Measurements from ENCODE around the gene TOGARAM2. TPM values are rescaled to one million over a fixed set of nuclear protein-coding genes. Genes with fewer than 3 reads are reported as not detected.

TOGARAM2 gene
- total RNA-seq, 2 experiments from 2014 or later = 10.0 to 10.5 TPM

DNA sequence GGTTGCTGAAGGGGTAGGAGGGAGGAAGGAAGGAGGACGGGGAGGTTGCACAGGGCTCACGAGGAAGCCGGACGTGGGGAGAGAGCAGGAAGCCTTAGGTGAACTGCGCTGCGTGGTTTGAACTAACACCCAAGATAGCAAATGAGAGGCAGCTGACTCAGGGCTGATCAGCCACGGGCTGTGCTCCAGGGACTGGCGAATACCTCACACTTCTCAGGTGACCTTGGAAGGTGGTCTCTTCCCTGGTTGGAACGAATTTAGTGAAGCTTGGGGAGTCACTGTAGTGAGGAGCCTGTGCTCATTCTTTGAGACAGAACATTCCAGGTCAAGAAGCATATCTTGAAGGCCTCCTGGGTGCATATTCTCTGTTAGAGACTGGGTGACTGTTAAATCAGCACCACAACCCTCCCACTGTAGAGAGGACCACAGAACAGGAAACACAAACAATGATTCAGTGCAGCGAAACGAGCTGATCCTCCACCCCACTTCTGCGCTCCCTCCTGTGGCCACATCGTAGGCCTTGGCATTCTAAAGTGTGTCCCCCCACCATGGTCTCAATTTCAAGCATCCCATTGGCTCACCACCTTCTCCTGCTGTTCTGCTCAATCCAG is 33.8 kb downstream of the TOGARAM2 start:
- Mint-ChIP-seq H3K27ac (peak overlapping the region; percentile 95), H3K27me3 (ENCODE audit: low read depth) (no peaks in the 10 kb centered on the region), H3K4me1 (ENCODE audit: low read depth) (peaks cover 74% of the 10 kb centered on the region), H3K36me3 (ENCODE audit: low read depth) (peaks cover 19% of the 10 kb centered on the region), H3K4me3 (peak overlapping the region; percentile 87), H3K9me3 (ENCODE audit: insufficient read depth) (no peaks in the 10 kb centered on the region)
- CTCF ChIA-PET = interaction anchor here (0.6 to 2.2 kb wide), 18 partner anchors 13 to 435 kb away, joined by 3 to 13 read pairs (median 5); no protein-coding TSS in a partner anchor
- DNase-seq (peak; percentile 90), ATAC-seq (peak; percentile 79)
- POLR2A ChIA-PET = interaction anchor here (0.8 to 2.2 kb wide), 13 partner anchors 11 to 145 kb away, joined by 3 to 10 read pairs (median 4); partner anchors contain the start of genes CLIP4, TRMT61B and WDR43

DNA sequence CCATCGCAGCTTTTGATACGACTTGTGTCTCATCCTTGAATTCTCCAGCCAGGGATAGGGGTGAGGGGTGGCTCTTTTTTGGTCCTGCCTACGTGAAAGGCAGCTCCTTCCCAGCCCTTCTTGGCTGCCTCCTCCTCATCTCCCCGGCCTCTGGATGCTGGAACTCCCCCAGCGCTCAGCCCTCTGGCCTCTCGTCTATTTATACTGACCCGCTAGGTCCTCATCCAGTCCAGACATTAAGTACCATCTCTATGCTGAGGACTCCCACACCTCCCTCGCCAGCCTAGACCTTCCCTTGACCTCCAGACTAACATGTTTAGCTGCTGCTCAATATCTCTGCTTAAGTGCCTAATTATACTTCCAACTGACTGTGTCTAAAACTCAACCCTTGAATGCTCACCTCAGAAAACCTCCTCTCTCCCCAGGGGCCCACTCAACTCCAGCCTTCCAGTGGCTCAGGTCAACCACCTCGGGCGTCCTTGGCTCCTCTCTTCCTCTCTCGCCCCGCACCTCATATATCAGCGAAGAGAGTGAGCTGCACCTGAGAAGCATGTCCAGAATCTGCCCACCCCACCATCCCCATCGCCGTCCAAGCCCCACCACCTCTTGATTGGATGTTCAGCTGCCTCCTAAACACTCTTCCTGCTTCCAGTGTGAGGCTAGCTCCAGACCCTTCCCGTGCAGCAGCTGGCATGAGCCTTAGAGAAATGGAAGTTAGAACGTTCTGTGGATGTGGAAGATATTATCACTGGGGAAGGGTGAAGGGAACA is 34.8 kb downstream of the TOGARAM2 start:
- peak overlapping the region; percentile 95 for H3K27ac Mint-ChIP-seq
- no peaks in the 10 kb centered on the region for H3K9me3 Mint-ChIP-seq (ENCODE audit: insufficient read depth)
- ChIA-PET CTCF (interaction anchor here (0.6 to 2.2 kb wide), 18 partner anchors 12 to 195 kb away, joined by 3 to 13 read pairs (median 5); no protein-coding TSS in a partner anchor), POLR2A (interaction anchor here (0.8 to 2.2 kb wide), 13 partner anchors 10 to 146 kb away, joined by 3 to 10 read pairs (median 4); partner anchors contain the start of genes CLIP4, TRMT61B and WDR43)
- peak overlapping the region; percentile 87 for H3K4me3 Mint-ChIP-seq
- no peaks in the 10 kb centered on the region for H3K27me3 Mint-ChIP-seq (ENCODE audit: low read depth)
- ATAC-seq = no peak
- no peak for DNase-seq
- peaks cover 69% of the 10 kb centered on the region for H3K4me1 Mint-ChIP-seq (ENCODE audit: low read depth)
- H3K36me3 Mint-ChIP-seq (ENCODE audit: low read depth) = peaks cover 24% of the 10 kb centered on the region

DNA sequence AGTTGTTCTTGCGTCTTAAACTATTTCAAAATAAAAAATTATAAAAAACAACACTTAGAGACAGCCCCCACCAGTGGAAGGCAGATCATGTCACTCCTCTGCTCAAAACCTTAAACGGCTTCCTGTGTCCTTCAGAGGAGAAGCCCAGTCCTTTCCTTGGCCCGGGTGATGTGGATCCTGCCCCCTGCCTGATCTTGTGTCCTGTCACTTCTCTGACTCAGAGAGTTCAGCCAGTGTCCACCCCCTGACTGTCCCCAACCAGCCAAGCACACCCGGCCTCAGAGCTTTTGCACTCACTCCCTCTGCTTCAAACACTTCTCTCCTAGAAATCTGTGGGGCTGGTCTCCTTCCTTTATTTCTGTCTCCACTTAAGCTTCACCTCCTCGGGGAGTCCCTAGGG is 35.4 kb downstream of the TOGARAM2 start:
- ATAC-seq (no peak), DNase-seq (no peak)
- H3K9me3 Mint-ChIP-seq (ENCODE audit: insufficient read depth) = no peaks in the 10 kb centered on the region
- POLR2A ChIA-PET = interaction anchor here (1.0 to 2.2 kb wide), 2 partner anchors 9 to 19 kb away, joined by 3 to 7 read pairs; no protein-coding TSS in a partner anchor
- H3K27ac Mint-ChIP-seq = peak overlapping the region; percentile 95
- H3K4me3 Mint-ChIP-seq = peak overlapping the region; percentile 2
- peaks cover 67% of the 10 kb centered on the region for H3K4me1 Mint-ChIP-seq (ENCODE audit: low read depth)
- H3K36me3 Mint-ChIP-seq (ENCODE audit: low read depth) = peaks cover 24% of the 10 kb centered on the region
- CTCF ChIA-PET = interaction anchor here (0.6 to 2.2 kb wide), 6 partner anchors 18 to 113 kb away, joined by 3 to 13 read pairs (median 4); no protein-coding TSS in a partner anchor
- H3K27me3 Mint-ChIP-seq (ENCODE audit: low read depth) = no peaks in the 10 kb centered on the region

DNA sequence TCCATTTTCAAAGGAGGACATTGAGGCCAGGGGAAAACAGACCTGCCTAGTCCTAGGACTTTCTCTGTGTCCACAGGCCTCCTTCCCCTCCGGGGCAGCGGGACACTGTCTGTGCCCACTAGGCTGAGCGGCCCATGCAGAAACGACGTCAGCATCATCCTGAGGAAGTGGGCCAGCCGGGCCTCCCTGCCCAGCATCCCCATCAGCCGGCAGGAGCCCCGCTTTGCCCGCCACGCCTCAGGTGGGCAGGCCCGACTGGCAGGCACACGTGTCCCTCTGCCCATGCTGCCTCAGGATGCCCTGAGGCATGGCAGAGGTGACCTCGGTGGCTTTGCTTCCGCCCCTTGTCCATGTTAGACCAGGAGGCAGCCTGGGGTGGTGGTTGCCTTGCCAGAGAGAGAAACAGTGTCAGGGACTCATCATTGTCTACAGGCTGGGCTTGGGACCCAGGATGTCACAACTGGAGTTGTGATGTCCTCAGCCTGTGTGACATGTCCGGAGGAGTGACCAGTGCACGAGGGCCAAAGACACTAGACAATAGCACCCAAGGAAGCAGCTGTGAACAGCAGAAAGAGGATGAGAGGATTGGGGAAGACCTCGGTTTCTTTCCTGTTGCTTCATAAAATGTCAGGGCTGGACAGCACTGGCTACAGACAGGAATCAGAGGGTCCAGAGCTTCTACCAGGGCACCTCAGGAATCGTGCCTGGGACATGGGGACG is 36.8 kb downstream of the TOGARAM2 start:
- ATAC-seq (no peak), DNase-seq (no peak)
- ChIA-PET CTCF (interaction anchor here (0.8 to 1.7 kb wide), 3 partner anchors 9 to 70 kb away, joined by 3 read pairs; no protein-coding TSS in a partner anchor), POLR2A (interaction anchor here (1.0 kb wide), 1 partner anchor 8 kb away, joined by 3 read pairs; no protein-coding TSS in a partner anchor)
- no peaks in the 10 kb centered on the region for H3K27me3 Mint-ChIP-seq (ENCODE audit: low read depth)
- no peaks in the 10 kb centered on the region for H3K9me3 Mint-ChIP-seq (ENCODE audit: insufficient read depth)
- H3K4me1 Mint-ChIP-seq (ENCODE audit: low read depth) = peaks cover 55% of the 10 kb centered on the region
- H3K4me3 Mint-ChIP-seq = no peak overlapping the region
- peaks cover 24% of the 10 kb centered on the region for H3K36me3 Mint-ChIP-seq (ENCODE audit: low read depth)
- no peak overlapping the region for H3K27ac Mint-ChIP-seq

DNA sequence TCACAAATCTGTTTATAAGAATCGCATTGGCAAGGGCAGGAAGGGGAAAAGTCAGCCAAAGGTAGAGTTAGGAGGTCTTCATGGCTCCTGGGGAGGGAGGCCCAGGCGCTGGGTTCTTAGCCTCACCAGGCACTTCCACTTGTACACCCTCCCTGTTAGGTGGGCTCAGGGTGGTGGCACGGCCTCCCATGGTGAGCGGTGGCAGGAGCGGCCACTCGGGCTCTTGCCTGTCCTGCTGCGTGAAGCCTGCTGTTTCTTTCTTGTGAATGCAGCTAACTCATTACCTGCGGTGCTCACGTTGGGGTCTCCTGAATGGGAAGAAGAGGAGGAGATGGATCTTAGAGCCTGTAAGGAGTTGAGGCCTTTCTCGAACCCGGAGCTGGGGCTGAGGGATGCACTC is 40.8 kb downstream of the TOGARAM2 start:
- DNase-seq = no peak
- Mint-ChIP-seq H3K27ac (no peak overlapping the region), H3K36me3 (ENCODE audit: low read depth) (peaks cover 18% of the 10 kb centered on the region), H3K4me1 (ENCODE audit: low read depth) (peaks cover 23% of the 10 kb centered on the region), H3K9me3 (ENCODE audit: insufficient read depth) (no peaks in the 10 kb centered on the region), H3K27me3 (ENCODE audit: low read depth) (no peaks in the 10 kb centered on the region), H3K4me3 (no peak overlapping the region)
- ATAC-seq = no peak
- ChIA-PET POLR2A (no interaction called here), CTCF (no interaction called here)

DNA sequence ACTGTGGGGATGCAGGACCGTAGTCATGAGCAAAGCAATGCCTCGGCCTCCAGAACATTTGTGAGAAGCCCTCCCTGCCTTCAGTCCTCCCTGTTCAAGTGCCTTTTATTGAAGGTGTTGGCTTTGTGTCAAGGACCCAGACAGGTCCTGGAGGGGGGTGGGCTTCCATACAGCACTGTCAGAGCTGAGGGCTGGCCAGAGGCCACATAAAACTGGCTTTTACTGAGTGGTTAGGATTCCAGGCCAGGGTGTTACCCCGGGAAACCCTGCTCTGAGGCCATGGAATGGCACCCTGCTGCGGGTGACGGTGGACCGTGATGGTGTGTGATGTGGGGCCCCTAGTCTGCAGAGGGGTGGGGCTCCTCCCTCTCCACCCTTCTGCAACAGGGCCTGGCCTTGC is 41.6 kb downstream of the TOGARAM2 start:
- ATAC-seq (no peak), DNase-seq (no peak)
- ChIA-PET POLR2A (no interaction called here), CTCF (no interaction called here)
- no peaks in the 10 kb centered on the region for H3K9me3 Mint-ChIP-seq (ENCODE audit: insufficient read depth)
- peaks cover 20% of the 10 kb centered on the region for H3K36me3 Mint-ChIP-seq (ENCODE audit: low read depth)
- peaks cover 21% of the 10 kb centered on the region for H3K4me1 Mint-ChIP-seq (ENCODE audit: low read depth)
- no peaks in the 10 kb centered on the region for H3K27me3 Mint-ChIP-seq (ENCODE audit: low read depth)
- no peak overlapping the region for H3K4me3 Mint-ChIP-seq
- H3K27ac Mint-ChIP-seq = no peak overlapping the region

DNA sequence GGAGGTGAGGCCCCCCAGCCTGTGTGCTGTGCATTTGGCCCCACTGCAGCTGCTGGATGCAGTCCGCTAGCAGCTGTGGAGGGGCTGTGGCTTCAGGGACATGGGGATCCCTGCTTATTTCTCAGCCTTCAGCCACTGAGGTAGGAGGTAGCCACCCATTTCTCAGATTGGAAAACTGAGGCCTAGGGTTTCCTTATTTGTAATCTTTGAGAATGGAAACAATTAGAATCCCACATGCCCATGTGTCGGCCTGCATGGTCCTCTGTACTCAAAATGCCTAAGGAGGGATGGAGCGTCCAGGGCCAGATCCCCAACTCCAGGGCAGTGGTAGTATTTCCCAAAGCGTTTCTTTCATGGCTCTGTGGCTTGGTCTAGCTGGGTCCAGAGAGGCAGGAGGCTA is 42.1 kb downstream of the TOGARAM2 start:
- H3K36me3 Mint-ChIP-seq (ENCODE audit: low read depth) = peaks cover 16% of the 10 kb centered on the region
- no peak for ATAC-seq
- no peak overlapping the region for H3K4me3 Mint-ChIP-seq
- CTCF ChIA-PET = no interaction called here
- no peak overlapping the region for H3K27ac Mint-ChIP-seq
- peaks cover 21% of the 10 kb centered on the region for H3K4me1 Mint-ChIP-seq (ENCODE audit: low read depth)
- no peak for DNase-seq
- H3K27me3 Mint-ChIP-seq (ENCODE audit: low read depth) = no peaks in the 10 kb centered on the region
- no peaks in the 10 kb centered on the region for H3K9me3 Mint-ChIP-seq (ENCODE audit: insufficient read depth)
- POLR2A ChIA-PET = no interaction called here

DNA sequence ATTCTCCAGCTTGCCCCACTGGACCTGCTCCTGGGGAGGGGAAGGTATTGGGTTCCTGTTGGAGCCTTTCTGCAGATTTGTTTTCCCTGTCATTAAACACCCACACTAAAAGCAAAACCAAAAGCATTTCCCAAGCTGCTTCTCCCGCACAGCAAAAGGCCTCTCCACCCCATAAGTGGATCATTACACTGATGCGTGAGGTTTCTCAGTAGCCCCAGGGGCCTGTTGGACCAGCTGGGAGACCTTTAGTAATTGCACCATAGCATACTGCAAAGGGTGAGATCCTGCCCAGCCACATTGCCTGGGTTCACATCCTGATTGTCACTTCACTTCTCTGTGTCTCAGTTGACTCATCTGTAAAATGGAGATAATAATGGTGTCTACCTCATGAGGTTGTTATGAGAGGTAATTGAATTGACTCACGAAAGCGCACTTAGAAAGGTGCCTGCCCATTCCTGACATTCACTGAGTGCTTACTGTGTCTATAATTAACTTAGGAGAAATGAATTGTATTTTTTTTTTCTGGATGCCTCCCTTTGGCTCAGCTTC is 43.9 kb downstream of the TOGARAM2 start:
- CTCF ChIA-PET = interaction anchor here (1.3 kb wide), 1 partner anchor 10 kb away, joined by 3 read pairs; no protein-coding TSS in a partner anchor
- Mint-ChIP-seq H3K27ac (peak overlapping the region; percentile 25), H3K36me3 (ENCODE audit: low read depth) (peaks cover 14% of the 10 kb centered on the region), H3K4me1 (ENCODE audit: low read depth) (peaks cover 17% of the 10 kb centered on the region), H3K4me3 (no peak overlapping the region), H3K9me3 (ENCODE audit: insufficient read depth) (no peaks in the 10 kb centered on the region), H3K27me3 (ENCODE audit: low read depth) (no peaks in the 10 kb centered on the region)
- POLR2A ChIA-PET = interaction anchor here (1.1 to 2.4 kb wide), 3 partner anchors 8 to 15 kb away, joined by 3 to 7 read pairs (median 4); no protein-coding TSS in a partner anchor
- DNase-seq (no peak), ATAC-seq (no peak)

DNA sequence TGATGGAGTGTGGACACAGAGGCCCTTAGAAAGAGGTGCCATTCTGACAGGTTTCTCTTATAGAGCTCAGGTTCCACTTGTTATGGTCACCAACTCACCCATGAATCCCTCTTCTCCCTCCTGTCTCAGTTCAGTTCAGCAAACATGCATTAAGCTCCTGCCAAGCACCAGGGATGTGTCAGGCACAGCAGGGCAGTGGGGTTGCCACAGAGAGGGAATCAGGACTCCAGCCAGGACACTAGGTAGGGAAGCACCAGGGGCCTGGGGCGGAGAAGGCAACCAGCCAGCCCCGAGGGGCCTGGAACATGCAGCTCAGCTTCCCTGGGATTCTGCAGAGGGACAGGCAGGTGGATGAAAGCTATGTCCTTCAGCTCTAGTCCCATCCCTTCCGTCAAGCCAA is 44.6 kb downstream of the TOGARAM2 start:
- Mint-ChIP-seq H3K27me3 (ENCODE audit: low read depth) (no peaks in the 10 kb centered on the region), H3K36me3 (ENCODE audit: low read depth) (peaks cover 9% of the 10 kb centered on the region), H3K9me3 (ENCODE audit: insufficient read depth) (no peaks in the 10 kb centered on the region), H3K4me1 (ENCODE audit: low read depth) (peaks cover 13% of the 10 kb centered on the region), H3K27ac (no peak overlapping the region), H3K4me3 (no peak overlapping the region)
- CTCF ChIA-PET = interaction anchor here (1.3 kb wide), 1 partner anchor 9 kb away, joined by 3 read pairs; no protein-coding TSS in a partner anchor
- DNase-seq (no peak), ATAC-seq (no peak)
- POLR2A ChIA-PET = interaction anchor here (1.1 to 2.4 kb wide), 4 partner anchors 9 to 16 kb away, joined by 3 to 7 read pairs (median 4); no protein-coding TSS in a partner anchor

DNA sequence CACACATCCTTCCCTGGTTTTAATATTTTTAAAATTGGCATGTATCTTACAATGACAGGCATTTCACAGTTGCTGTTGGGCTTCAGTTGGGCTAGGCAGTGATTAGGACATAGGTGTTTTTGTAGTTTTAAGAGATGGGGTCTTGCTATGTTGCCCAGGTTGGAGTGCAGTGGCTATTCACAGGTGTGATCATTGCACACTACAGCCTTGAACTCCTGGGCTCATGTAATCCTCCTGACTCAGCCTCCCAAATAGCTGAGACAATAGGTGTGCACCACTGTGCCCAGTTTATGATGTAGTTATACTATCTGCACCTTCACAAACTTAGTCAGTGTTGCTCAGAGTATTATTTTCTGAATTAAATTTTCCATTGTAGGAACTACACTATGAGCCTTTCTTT is 49.9 kb downstream of the TOGARAM2 start:
- Mint-ChIP-seq H3K9me3 (ENCODE audit: insufficient read depth) (no peaks in the 10 kb centered on the region), H3K36me3 (ENCODE audit: low read depth) (peaks cover 19% of the 10 kb centered on the region), H3K4me3 (no peak overlapping the region), H3K27ac (no peak overlapping the region), H3K27me3 (ENCODE audit: low read depth) (no peaks in the 10 kb centered on the region), H3K4me1 (ENCODE audit: low read depth) (peaks cover 28% of the 10 kb centered on the region)
- ChIA-PET POLR2A (no interaction called here), CTCF (no interaction called here)
- DNase-seq (no peak), ATAC-seq (no peak)

DNA sequence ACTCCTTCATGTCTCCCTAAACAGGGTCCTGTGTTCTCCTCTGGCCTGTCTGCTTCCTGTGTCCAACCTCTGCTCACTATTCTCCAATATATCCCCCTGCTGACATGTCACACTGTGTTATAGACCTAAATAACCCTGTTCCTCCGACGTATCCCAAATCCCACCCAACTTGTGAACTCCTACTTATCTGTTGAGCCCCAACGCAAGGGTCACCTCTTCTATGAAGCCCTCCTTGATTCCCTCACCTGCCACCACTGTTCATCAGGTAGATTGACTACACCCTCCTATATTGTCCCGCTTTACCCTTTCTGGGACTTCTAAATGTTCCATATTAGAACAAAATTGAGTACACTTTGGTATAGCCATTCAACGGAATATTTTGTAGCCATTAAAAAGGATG is 51.1 kb downstream of the TOGARAM2 start:
- ChIA-PET CTCF (no interaction called here), POLR2A (no interaction called here)
- Mint-ChIP-seq H3K27ac (no peak overlapping the region), H3K4me3 (no peak overlapping the region), H3K4me1 (ENCODE audit: low read depth) (peaks cover 32% of the 10 kb centered on the region), H3K36me3 (ENCODE audit: low read depth) (peaks cover 25% of the 10 kb centered on the region), H3K27me3 (ENCODE audit: low read depth) (no peaks in the 10 kb centered on the region), H3K9me3 (ENCODE audit: insufficient read depth) (no peaks in the 10 kb centered on the region)
- ATAC-seq (no peak), DNase-seq (no peak)
